T-cell (primary cell): ENCODE data around the gene XG. TPM values are rescaled to one million over a fixed set of nuclear protein-coding genes. Genes with fewer than 3 reads are reported as not detected.

Experiments used
- ATAC-seq, 4 experiments: fragments of 200-7000 bp in 3 of 4; fragments of 150-1000 bp in 1 of 4; cut with Tn5 transposase; replicated peaks in 1 of 4; 1 replicate in 3 of 4; 2 replicates in 1 of 4; pipeline ENCODE4 v1.10.0; 2021; ENCODE audit warnings: moderate library complexity in 3 of 4, mild to moderate bottlenecking in 2 of 4, moderate number of reproducible peaks in 1 of 4
- CTCF ChIA-PET, 2 donors: fragments of 300-600 bp; sonication (Branson Sonifier 250); formaldehyde crosslinking; loops; one replicate each; lab custom pipeline; 2022; ENCODE audit warnings: antibody characterized with exemption in 2 of 2; lab: Charles Lee
- POLR2A ChIA-PET, 2 donors: fragments of 300-600 bp; sonication (Branson Sonifier 250); formaldehyde crosslinking; loops; one replicate each; lab custom pipeline; 2022; ENCODE audit warnings: antibody characterized with exemption in 2 of 2; lab: Charles Lee
- DNase-seq, 35 experiments: peaks; one replicate each; pipeline versions ENCODE4 v3.0.0 to v3.0.0-alpha.2; 2013 to 2023
- H3K27ac ChIP-seq: one replicate; pipeline ENCODE4 v1.5.1; 2013; ENCODE audit warnings: low read length
- H3K27me3 ChIP-seq, 2 experiments: replicated peaks in 1 of 2; 1 replicate in 1 of 2; 2 replicates in 1 of 2; pipeline versions ENCODE4 v1.6.1 to v1.7.0; 2013; ENCODE audit warnings: low read length in 1 of 2, mixed read lengths in 1 of 2; ENCODE audit not compliant: control insufficient read depth in 2 of 2, insufficient read depth in 2 of 2; ENCODE audit errors: extremely low read depth in 1 of 2
- H3K36me3 ChIP-seq, 2 donors: 1 replicate in 1 of 2; 2 replicates in 1 of 2; pipeline versions ENCODE4 v1.6.1 to v1.7.0; 2013; ENCODE audit warnings: low read length in 1 of 2; ENCODE audit not compliant: control insufficient read depth in 2 of 2, insufficient read depth in 1 of 2; ENCODE audit errors: extremely low read depth in 1 of 2
- H3K4me1 ChIP-seq, 2 experiments: 1 replicate in 1 of 2; 2 replicates in 1 of 2; pipeline versions ENCODE4 v1.6.1 to v1.7.0; 2013; ENCODE audit warnings: low read length in 2 of 2, mixed read lengths in 1 of 2; ENCODE audit not compliant: insufficient read depth in 2 of 2, control insufficient read depth in 1 of 2; ENCODE audit errors: extremely low read depth in 1 of 2
- H3K4me3 ChIP-seq, 2 donors: 1 replicate in 1 of 2; 2 replicates in 1 of 2; pipeline versions ENCODE4 v1.5.1 to v1.7.0; 2013; ENCODE audit warnings: mild to moderate bottlenecking in 2 of 2, low read length in 1 of 2, moderate library complexity in 1 of 2; ENCODE audit not compliant: control insufficient read depth in 1 of 2; ENCODE audit errors: extremely low read depth in 1 of 2
- H3K9me3 ChIP-seq: 2 replicates; pipeline ENCODE4 v1.7.0; 2013
- H3K27ac Mint-ChIP-seq, 2 donors: one replicate each; pipeline ENCODE4 v1.8.0; 2020 to 2021; ENCODE audit warnings: mild to moderate bottlenecking in 2 of 2, mixed read lengths in 2 of 2
- H3K27me3 Mint-ChIP-seq, 2 donors: one replicate each; pipeline ENCODE4 v1.8.0; 2021 to 2022; ENCODE audit warnings: mixed read lengths in 2 of 2
- H3K36me3 Mint-ChIP-seq: one replicate; pipeline ENCODE4 v1.8.0; 2021; ENCODE audit warnings: mixed read lengths
- H3K4me1 Mint-ChIP-seq, 3 donors: one replicate each; pipeline ENCODE4 v1.8.0; 2020 to 2022; ENCODE audit warnings: mixed read lengths in 3 of 3, mild to moderate bottlenecking in 1 of 3
- H3K4me3 Mint-ChIP-seq, 3 donors: one replicate each; pipeline ENCODE4 v1.8.0; 2020 to 2022; ENCODE audit warnings: mild to moderate bottlenecking in 3 of 3, mixed read lengths in 3 of 3, moderate library complexity in 3 of 3
- H3K9me3 Mint-ChIP-seq, 3 donors: one replicate each; pipeline ENCODE4 v1.8.0; 2020 to 2022; ENCODE audit warnings: mixed read lengths in 3 of 3
- WGBS: methylation state at CpG from one replicate; pipeline ENCODE4 v1.1.5; 2013; ENCODE audit warnings: missing lambda C conversion rate; ENCODE audit not compliant: insufficient coverage; 5-methylcytosine and 5-hydroxymethylcytosine counted together
- total RNA-seq, 35 experiments: library from RNA in 6 of 35; stranded (reverse) in 6 of 35; fragments of 120-200 nt in 1 of 35; gene quantifications; one replicate each; pipeline versions ENCODE4 v1.2.1 to v1.2.4 and lab custom pipeline; 2013 to 2026

The XG gene
- total RNA-seq, 5 donors from 2014 or later (not counting 1 experiment from before 2014, with no cell fraction given): 0.13 to 1.5 TPM; not detected in 3

GRCh38 chrX:2828959-2829411 lies 77.1 kb downstream of the XG start:
- Mint-ChIP-seq H3K4me1 (no peaks in the 10 kb centered on the region), H3K27me3 (peaks cover 21 to 29% of the 10 kb centered on the region in 2 donors), H3K27ac (no peak overlapping the region), H3K4me3 (peak overlapping the region in 1 of 3 donors; percentile 8), H3K36me3 (no peaks in the 10 kb centered on the region), H3K9me3 (no peaks in the 10 kb centered on the region)
- Histone ChIP-seq H3K27me3 (peaks cover 7 to 24% of the 10 kb centered on the region in 2 experiments), H3K36me3 (no peaks in the 10 kb centered on the region), H3K27ac (no peak overlapping the region), H3K4me3 (no peak overlapping the region), H3K9me3 (no peaks in the 10 kb centered on the region), H3K4me1 (peaks cover 0 to 3% of the 10 kb centered on the region in 2 experiments)
- DNase-seq: no peak
- CTCF ChIA-PET: no interaction called here
- WGBS: 5% methylated on average over 14 of the region's 44 CpGs
- POLR2A ChIA-PET: no interaction called here
- ATAC-seq: no peak

GRCh38 chrX:2829469-2830246 lies 77.8 kb downstream of the XG start:
- Mint-ChIP-seq H3K4me1 (no peaks in the 10 kb centered on the region), H3K4me3 (peak overlapping the region in 1 of 3 donors; percentile 8), H3K27ac (no peak overlapping the region), H3K36me3 (no peaks in the 10 kb centered on the region), H3K27me3 (peaks cover 24 to 32% of the 10 kb centered on the region in 2 donors), H3K9me3 (no peaks in the 10 kb centered on the region)
- 0% methylated on average over 1 of the region's 62 CpGs for WGBS
- H3K4me3 ChIP-seq: no peak overlapping the region
- DNase-seq (no peak), ATAC-seq (no peak)
- POLR2A ChIA-PET: no interaction called here
- H3K9me3 ChIP-seq: no peaks in the 10 kb centered on the region
- H3K4me1 ChIP-seq: peaks cover 0 to 3% of the 10 kb centered on the region in 2 experiments
- H3K36me3 ChIP-seq: no peaks in the 10 kb centered on the region
- CTCF ChIA-PET: no interaction called here
- H3K27me3 ChIP-seq: peaks cover 7 to 24% of the 10 kb centered on the region in 2 experiments
- H3K27ac ChIP-seq: no peak overlapping the region

GRCh38 chrX:2831471-2832228 lies 79.8 kb downstream of the XG start:
- DNase-seq (no peak), ATAC-seq (no peak)
- H3K9me3 ChIP-seq: no peaks in the 10 kb centered on the region
- Mint-ChIP-seq H3K36me3 (no peaks in the 10 kb centered on the region), H3K4me1 (no peaks in the 10 kb centered on the region), H3K9me3 (peaks cover 0 to 4% (median 3%) of the 10 kb centered on the region in 3 donors), H3K4me3 (no peak overlapping the region), H3K27me3 (peaks cover 24 to 38% of the 10 kb centered on the region in 2 donors), H3K27ac (no peak overlapping the region)
- CTCF ChIA-PET: no interaction called here
- H3K27ac ChIP-seq: no peak overlapping the region
- no peaks in the 10 kb centered on the region for H3K36me3 ChIP-seq
- peaks cover 0 to 3% of the 10 kb centered on the region in 2 experiments for H3K4me1 ChIP-seq
- no peak overlapping the region for H3K4me3 ChIP-seq
- H3K27me3 ChIP-seq: peaks cover 7 to 21% of the 10 kb centered on the region in 2 experiments
- POLR2A ChIA-PET: no interaction called here
- no CpG with 5 or more reads among the region's 14 CpGs for WGBS

GRCh38 chrX:2837961-2838360 lies 86.1 kb downstream of the XG start:
- peaks cover 13 to 29% of the 10 kb centered on the region in 2 donors for H3K27me3 Mint-ChIP-seq
- ChIA-PET POLR2A (no interaction called here), CTCF (no interaction called here)
- H3K36me3 ChIP-seq: no peaks in the 10 kb centered on the region
- no peaks in the 10 kb centered on the region for H3K4me1 ChIP-seq
- no peaks in the 10 kb centered on the region for H3K4me1 Mint-ChIP-seq
- H3K9me3 ChIP-seq: no peaks in the 10 kb centered on the region
- WGBS: no CpG with 5 or more reads among the region's 2 CpGs
- H3K27me3 ChIP-seq: peaks cover 0 to 2% of the 10 kb centered on the region in 2 experiments
- H3K27ac Mint-ChIP-seq: no peak overlapping the region
- ATAC-seq (no peak), DNase-seq (no peak)
- H3K4me3 Mint-ChIP-seq: no peak overlapping the region
- H3K9me3 Mint-ChIP-seq: peaks cover 10 to 21% (median 16%) of the 10 kb centered on the region in 3 donors
- H3K36me3 Mint-ChIP-seq: no peaks in the 10 kb centered on the region
- no peak overlapping the region for H3K27ac ChIP-seq
- no peak overlapping the region for H3K4me3 ChIP-seq

GRCh38 chrX:2840961-2841360 lies 89.1 kb downstream of the XG start:
- POLR2A ChIA-PET: no interaction called here
- DNase-seq (no peak), ATAC-seq (no peak)
- H3K27me3 ChIP-seq: no peaks in the 10 kb centered on the region
- no peaks in the 10 kb centered on the region for H3K36me3 Mint-ChIP-seq
- WGBS: 90% methylated on average over 1 of the region's 1 CpG
- no peak overlapping the region for H3K4me3 ChIP-seq
- no peak overlapping the region for H3K27ac Mint-ChIP-seq
- CTCF ChIA-PET: no interaction called here
- H3K27me3 Mint-ChIP-seq: peaks cover 6 to 10% of the 10 kb centered on the region in 2 donors
- no peaks in the 10 kb centered on the region for H3K4me1 ChIP-seq
- H3K9me3 ChIP-seq: no peaks in the 10 kb centered on the region
- no peak overlapping the region for H3K4me3 Mint-ChIP-seq
- H3K36me3 ChIP-seq: no peaks in the 10 kb centered on the region
- H3K27ac ChIP-seq: no peak overlapping the region
- H3K9me3 Mint-ChIP-seq: peaks cover 8 to 19% (median 16%) of the 10 kb centered on the region in 3 donors
- no peaks in the 10 kb centered on the region for H3K4me1 Mint-ChIP-seq

- CTCF ChIA-PET: no interaction called here
- Mint-ChIP-seq H3K9me3 (peaks cover 6 to 17% (median 16%) of the 10 kb centered on the region in 3 donors), H3K4me3 (no peak overlapping the region), H3K4me1 (no peaks in the 10 kb centered on the region), H3K27ac (no peak overlapping the region), H3K36me3 (no peaks in the 10 kb centered on the region), H3K27me3 (peaks cover 6 to 10% of the 10 kb centered on the region in 2 donors)
- DNase-seq (no peak), ATAC-seq (no peak)
- H3K27ac ChIP-seq: no peak overlapping the region
- H3K9me3 ChIP-seq: no peaks in the 10 kb centered on the region
- POLR2A ChIA-PET: no interaction called here
- H3K4me3 ChIP-seq: no peak overlapping the region
- WGBS: 100% methylated on average over 3 of the region's 9 CpGs
- no peaks in the 10 kb centered on the region for H3K27me3 ChIP-seq
- no peaks in the 10 kb centered on the region for H3K4me1 ChIP-seq
- no peaks in the 10 kb centered on the region for H3K36me3 ChIP-seq
Measured at GRCh38 chrX:2841537-2841936, 89.7 kb downstream of the XG start.
